SK-N-SH (cell line): Measurements from ENCODE around the gene PYGO1. TPM values are rescaled to one million over a fixed set of nuclear protein-coding genes. Genes with fewer than 3 reads are reported as not detected.

ENCODE experiments used
- CTCF ChIA-PET: fragments of 300-600, 350-600 bp; formaldehyde crosslinking; extraction: SDS; loops from one replicate; lab custom pipeline; 2021; lab: Yijun Ruan, JAX
- POLR2A ChIA-PET: fragments of 350-600 bp; sonication (Branson Sonifier 250); formaldehyde crosslinking; extraction: SDS; loops from one replicate; lab custom pipeline; 2020; ENCODE audit warnings: antibody characterized with exemption, inconsistent platforms; lab: Yijun Ruan, JAX
- DNase-seq: peaks from one replicate; pipeline ENCODE4 v3.0.0; 2012
- H2AFZ ChIP-seq: fragments of 200-600 bp; sonication (generic); 2 replicates; pipeline ENCODE4 v1.8.1; 2016; ENCODE audit warnings: antibody characterized with exemption, mild to moderate bottlenecking, low read depth
- H3F3A ChIP-seq: fragments of 200-600 bp; sonication (generic); replicated peaks from 2 replicates; pipeline ENCODE3; 2016; ENCODE audit warnings: antibody characterized with exemption, mild to moderate bottlenecking; ENCODE audit not compliant: insufficient read depth
- H3K27ac ChIP-seq, 2 experiments: fragments of 200-500 bp in 1 of 2; fragments of 200-600 bp in 1 of 2; sonication (Bioruptor generic) in 1 of 2; sonication (generic), shearing (Covaris generic) in 1 of 2; 2 replicates each; pipeline versions ENCODE4 v1.5.1 to v1.6.1; 2014 to 2016; ENCODE audit warnings: low read depth in 2 of 2, inconsistent platforms in 1 of 2, low read length in 1 of 2, mild to moderate bottlenecking in 1 of 2, mixed read lengths in 1 of 2
- H3K27me3 ChIP-seq: fragments of 200-600 bp; sonication (generic), shearing (Covaris generic); 2 replicates; pipeline ENCODE4 v1.6.1; 2016; ENCODE audit warnings: mixed run types; ENCODE audit not compliant: insufficient read depth
- H3K36me3 ChIP-seq, 2 experiments: fragments of 200-500 bp in 1 of 2; fragments of 200-600 bp in 1 of 2; sonication (Bioruptor generic) in 1 of 2; sonication (generic) in 1 of 2; replicated peaks in 1 of 2; 2 replicates each; pipeline versions ENCODE3 to v1.5.1; 2014 to 2016; ENCODE audit warnings: low read length in 1 of 2, mild to moderate bottlenecking in 1 of 2; ENCODE audit not compliant: insufficient read depth in 2 of 2, control insufficient read depth in 1 of 2
- H3K4me1 ChIP-seq, 2 experiments: fragments of 200-500 bp in 1 of 2; fragments of 200-600 bp in 1 of 2; sonication (Bioruptor generic) in 1 of 2; sonication (generic), shearing (Covaris generic) in 1 of 2; 2 replicates each; pipeline versions ENCODE4 v1.5.1 to v1.6.1; 2014 to 2016; ENCODE audit warnings: low read depth in 1 of 2, low read length in 1 of 2, mixed run types in 1 of 2; ENCODE audit not compliant: insufficient read depth in 2 of 2, control insufficient read depth in 1 of 2
- H3K4me2 ChIP-seq: fragments of 200-600 bp; sonication (generic), shearing (Covaris generic); 2 replicates; pipeline ENCODE4 v1.6.1; 2017; ENCODE audit warnings: mixed run types
- H3K4me3 ChIP-seq, 2 experiments: fragments of 200-500 bp in 1 of 2; fragments of 200-600 bp in 1 of 2; sonication (Bioruptor generic) in 1 of 2; sonication (generic), shearing (Covaris generic) in 1 of 2; 2 replicates each; pipeline versions ENCODE4 v1.5.1 to v1.8.1; 2014 to 2016; ENCODE audit warnings: low read depth in 2 of 2, inconsistent platforms in 1 of 2, low read length in 1 of 2, mild to moderate bottlenecking in 1 of 2, mixed read lengths in 1 of 2, moderate library complexity in 1 of 2
- H3K79me2 ChIP-seq: fragments of 200-600 bp; sonication (generic); 2 replicates; pipeline ENCODE4 v1.8.1; 2017; ENCODE audit warnings: mild to moderate bottlenecking; ENCODE audit not compliant: insufficient read depth
- H3K9ac ChIP-seq: fragments of 200-600 bp; sonication (generic); 2 replicates; pipeline ENCODE4 v1.6.1; 2017; ENCODE audit warnings: mixed run types
- H3K9me2 ChIP-seq: fragments of 200-600 bp; sonication (generic); 2 replicates; pipeline ENCODE4 v1.6.1; 2017; ENCODE audit warnings: mixed run types
- H3K9me3 ChIP-seq: fragments of 200-600 bp; sonication (generic); 2 replicates; pipeline ENCODE4 v1.6.1; 2017; ENCODE audit warnings: mixed run types, mild to moderate bottlenecking, moderate library complexity
- H4K20me1 ChIP-seq: fragments of 200-600 bp; sonication (generic); 2 replicates; pipeline ENCODE4 v1.6.1; 2017; ENCODE audit warnings: mild to moderate bottlenecking, mixed run types; ENCODE audit not compliant: insufficient read depth
- CHD2 ChIP-seq: fragments of 150-350 bp; IDR thresholded peaks from 2 replicates; pipeline ENCODE4 v1.6.1; 2018; ENCODE audit warnings: low read length; ENCODE audit not compliant: partially characterized antibody
- ELF1 ChIP-seq: IDR thresholded peaks from 2 replicates; pipeline ENCODE4 v1.4.0; 2012
- EP300 ChIP-seq, 2 experiments: IDR thresholded peaks; 2 replicates each; pipeline versions ENCODE4 v1.4.0 to v1.6.1; 2012; ENCODE audit warnings: borderline replicate concordance in 1 of 2, low read depth in 1 of 2, low read length in 1 of 2
- FOSL2 ChIP-seq: IDR thresholded peaks from 2 replicates; pipeline ENCODE4 v1.4.0; 2012; ENCODE audit warnings: low read depth, mild to moderate bottlenecking, moderate library complexity, borderline replicate concordance
- FOXJ3 ChIP-seq: sonication (generic); formaldehyde crosslinking; IDR thresholded peaks from 2 replicates; pipeline ENCODE4 v1.5.1; 2020; ENCODE audit warnings: mild to moderate bottlenecking, missing genetic modification reagents
- FOXM1 ChIP-seq: IDR thresholded peaks from 2 replicates; pipeline ENCODE4 v1.4.0; 2012; ENCODE audit warnings: low read depth, mild to moderate bottlenecking
- GABPA ChIP-seq: IDR thresholded peaks from 2 replicates; pipeline ENCODE4 v1.4.0; 2012; ENCODE audit warnings: low read depth, mild to moderate bottlenecking
- IRF3 ChIP-seq: fragments of 150-350 bp; IDR thresholded peaks from 2 replicates; pipeline ENCODE4 v1.6.1; 2016; ENCODE audit warnings: mild to moderate bottlenecking, low read depth, low read length
- JUND ChIP-seq: IDR thresholded peaks from 2 replicates; pipeline ENCODE4 v1.4.0; 2012
- MXI1 ChIP-seq: IDR thresholded peaks from 2 replicates; pipeline ENCODE4 v1.6.1; 2012; ENCODE audit warnings: mild to moderate bottlenecking, low read depth, low read length, improper control_type of control experiment
- NFIC ChIP-seq: IDR thresholded peaks from 2 replicates; pipeline ENCODE4 v1.4.0; 2012; ENCODE audit warnings: borderline replicate concordance
- RAD21 ChIP-seq: IDR thresholded peaks from 2 replicates; pipeline ENCODE4 v1.6.1; 2012; ENCODE audit warnings: mild to moderate bottlenecking, low read length
- SIN3A ChIP-seq: IDR thresholded peaks from 2 replicates; pipeline ENCODE4 v1.6.1; 2012; ENCODE audit warnings: low read depth, mild to moderate bottlenecking, low read length, moderate library complexity, borderline replicate concordance
- TEAD4 ChIP-seq: IDR thresholded peaks from 2 replicates; pipeline ENCODE4 v1.4.0; 2012; ENCODE audit warnings: mild to moderate bottlenecking, borderline replicate concordance; ENCODE audit not compliant: insufficient read depth
- YY1 ChIP-seq: IDR thresholded peaks from 2 replicates; pipeline ENCODE4 v1.4.0; 2012; ENCODE audit warnings: low read depth, mild to moderate bottlenecking
- WGBS: methylation state at CpG from one replicate; pipeline ENCODE4 v1.1.6; 2017; ENCODE audit warnings: low lambda C conversion rate; 5-methylcytosine and 5-hydroxymethylcytosine counted together
- polyA plus RNA-seq, 3 experiments: library from polyadenylated mRNA; depleted of rRNA; stranded (reverse); fragments of >200 nt; gene quantifications; 2 replicates each; pipeline ENCODE4 v1.2.3, GENCODE V29; 2012
- TF ChIP-seq, protein P1 (sequence below): IDR thresholded peaks from 2 replicates; pipeline ENCODE4; 2012
- TF ChIP-seq, protein P2 (sequence below): IDR thresholded peaks from 2 replicates; pipeline ENCODE4 v1.4.0; 2012; ENCODE audit warnings: low read depth, borderline replicate concordance
- TF ChIP-seq, protein P3 (sequence below): fragments of 200-600 bp; sonication (generic); IDR thresholded peaks from 2 replicates; pipeline ENCODE4 v1.6.1; 2017; ENCODE audit warnings: antibody characterized with exemption, mild to moderate bottlenecking, moderate library complexity

Gene PYGO1
- polyA plus RNA-seq, 1 of the 3 experiments (the other 2 are of a cell fraction) = 2.3 TPM

GRCh38 chr15:55530861-55531313, 57.3 kb downstream of the PYGO1 start:
- no peak overlapping the region for H3K4me2 ChIP-seq
- POLR2A ChIA-PET = no interaction called here

GRCh38 chr15:55528812-55529211, 59.3 kb downstream of the PYGO1 start:
- 59% methylated on average over 4 of the region's 4 CpGs for WGBS
- Histone ChIP-seq H3K4me3 (no peak overlapping the region), H3K4me1 (peaks cover 0 to 5% of the 10 kb centered on the region in 2 experiments; a peak in 1 of 4 replicates), H2AFZ (no peak overlapping the region), H3K27me3 (no peaks in the 10 kb centered on the region), H3K4me2 (no peak overlapping the region), H3K36me3 (no peaks in the 10 kb centered on the region), H4K20me1 (no peaks in the 10 kb centered on the region), H3K79me2 (no peaks in the 10 kb centered on the region), H3F3A (no peaks in the 10 kb centered on the region), H3K9me3 (no peaks in the 10 kb centered on the region), H3K9me2 (no peaks in the 10 kb centered on the region), H3K27ac (no peak overlapping the region), H3K9ac (no peak overlapping the region)
- DNase-seq = no peak
- POLR2A ChIA-PET = no interaction called here
- CTCF ChIA-PET = interaction anchor here (1.0 kb wide), 1 partner anchor 21 kb away, joined by 3 read pairs; no protein-coding TSS in a partner anchor
- TF ChIP-seq TEAD4 = no peak
- no peak for TF ChIP-seq MXI1
- TF ChIP-seq, protein P1, sequence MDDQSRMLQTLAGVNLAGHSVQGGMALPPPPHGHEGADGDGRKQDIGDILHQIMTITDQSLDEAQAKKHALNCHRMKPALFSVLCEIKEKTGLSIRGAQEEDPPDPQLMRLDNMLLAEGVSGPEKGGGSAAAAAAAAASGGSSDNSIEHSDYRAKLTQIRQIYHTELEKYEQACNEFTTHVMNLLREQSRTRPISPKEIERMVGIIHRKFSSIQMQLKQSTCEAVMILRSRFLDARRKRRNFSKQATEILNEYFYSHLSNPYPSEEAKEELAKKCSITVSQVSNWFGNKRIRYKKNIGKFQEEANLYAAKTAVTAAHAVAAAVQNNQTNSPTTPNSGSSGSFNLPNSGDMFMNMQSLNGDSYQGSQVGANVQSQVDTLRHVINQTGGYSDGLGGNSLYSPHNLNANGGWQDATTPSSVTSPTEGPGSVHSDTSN = no peak
- TF ChIP-seq FOXJ3 = no peak
- no peak for TF ChIP-seq JUND
- TF ChIP-seq YY1 = no peak
- no peak for TF ChIP-seq IRF3
- TF ChIP-seq SIN3A = no peak
- TF ChIP-seq ELF1 = no peak
- no peak for TF ChIP-seq RAD21
- TF ChIP-seq FOXM1 = no peak
- no peak for TF ChIP-seq EP300 (IDR thresholded peaks at IDR 0.05; ENCODE audit: borderline replicate concordance in 1 of 2, low read depth in 1 of 2, low read length in 1 of 2)
- TF ChIP-seq GABPA = no peak
- no peak for TF ChIP-seq FOSL2
- TF ChIP-seq, protein P2, sequence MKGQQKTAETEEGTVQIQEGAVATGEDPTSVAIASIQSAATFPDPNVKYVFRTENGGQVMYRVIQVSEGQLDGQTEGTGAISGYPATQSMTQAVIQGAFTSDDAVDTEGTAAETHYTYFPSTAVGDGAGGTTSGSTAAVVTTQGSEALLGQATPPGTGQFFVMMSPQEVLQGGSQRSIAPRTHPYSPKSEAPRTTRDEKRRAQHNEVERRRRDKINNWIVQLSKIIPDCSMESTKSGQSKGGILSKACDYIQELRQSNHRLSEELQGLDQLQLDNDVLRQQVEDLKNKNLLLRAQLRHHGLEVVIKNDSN = no peak

More at GRCh38 chr15:55530861-55531313, 57.3 kb downstream of the PYGO1 start:
- H3K36me3 ChIP-seq = no peaks in the 10 kb centered on the region
- H3K4me1 ChIP-seq = peaks cover 0 to 5% of the 10 kb centered on the region in 2 experiments; a peak in 1 of 4 replicates
- H3K9ac ChIP-seq = no peak overlapping the region
- no peak overlapping the region for H3K4me3 ChIP-seq
- no peak overlapping the region for H2AFZ ChIP-seq
- no peaks in the 10 kb centered on the region for H4K20me1 ChIP-seq
- DNase-seq = no peak
- no peaks in the 10 kb centered on the region for H3K9me3 ChIP-seq
- WGBS = 81% methylated on average over 4 of the region's 4 CpGs
- TF ChIP-seq, protein P1 = no peak
- TF ChIP-seq NFIC = no peak
- TF ChIP-seq, protein P2 = no peak
- no peak for TF ChIP-seq EP300 (IDR thresholded peaks at IDR 0.05; ENCODE audit: borderline replicate concordance in 1 of 2, low read depth in 1 of 2, low read length in 1 of 2)
- no peak for TF ChIP-seq TEAD4
- TF ChIP-seq, protein P3, sequence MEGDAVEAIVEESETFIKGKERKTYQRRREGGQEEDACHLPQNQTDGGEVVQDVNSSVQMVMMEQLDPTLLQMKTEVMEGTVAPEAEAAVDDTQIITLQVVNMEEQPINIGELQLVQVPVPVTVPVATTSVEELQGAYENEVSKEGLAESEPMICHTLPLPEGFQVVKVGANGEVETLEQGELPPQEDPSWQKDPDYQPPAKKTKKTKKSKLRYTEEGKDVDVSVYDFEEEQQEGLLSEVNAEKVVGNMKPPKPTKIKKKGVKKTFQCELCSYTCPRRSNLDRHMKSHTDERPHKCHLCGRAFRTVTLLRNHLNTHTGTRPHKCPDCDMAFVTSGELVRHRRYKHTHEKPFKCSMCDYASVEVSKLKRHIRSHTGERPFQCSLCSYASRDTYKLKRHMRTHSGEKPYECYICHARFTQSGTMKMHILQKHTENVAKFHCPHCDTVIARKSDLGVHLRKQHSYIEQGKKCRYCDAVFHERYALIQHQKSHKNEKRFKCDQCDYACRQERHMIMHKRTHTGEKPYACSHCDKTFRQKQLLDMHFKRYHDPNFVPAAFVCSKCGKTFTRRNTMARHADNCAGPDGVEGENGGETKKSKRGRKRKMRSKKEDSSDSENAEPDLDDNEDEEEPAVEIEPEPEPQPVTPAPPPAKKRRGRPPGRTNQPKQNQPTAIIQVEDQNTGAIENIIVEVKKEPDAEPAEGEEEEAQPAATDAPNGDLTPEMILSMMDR = no peak
- no peak for TF ChIP-seq CHD2
- TF ChIP-seq, all 33 proteins: peak for 0
- H3K79me2 ChIP-seq = no peaks in the 10 kb centered on the region
- CTCF ChIA-PET = interaction anchor here (1.0 to 1.4 kb wide), 5 partner anchors 10 to 130 kb away, joined by 3 to 5 read pairs (median 3); no protein-coding TSS in a partner anchor
- H3K27me3 ChIP-seq = no peaks in the 10 kb centered on the region
- H3F3A ChIP-seq = no peaks in the 10 kb centered on the region
- H3K9me2 ChIP-seq = no peaks in the 10 kb centered on the region
- no peak overlapping the region for H3K27ac ChIP-seq
